ENCODE measurements around the gene ZSCAN21.

DNA sequence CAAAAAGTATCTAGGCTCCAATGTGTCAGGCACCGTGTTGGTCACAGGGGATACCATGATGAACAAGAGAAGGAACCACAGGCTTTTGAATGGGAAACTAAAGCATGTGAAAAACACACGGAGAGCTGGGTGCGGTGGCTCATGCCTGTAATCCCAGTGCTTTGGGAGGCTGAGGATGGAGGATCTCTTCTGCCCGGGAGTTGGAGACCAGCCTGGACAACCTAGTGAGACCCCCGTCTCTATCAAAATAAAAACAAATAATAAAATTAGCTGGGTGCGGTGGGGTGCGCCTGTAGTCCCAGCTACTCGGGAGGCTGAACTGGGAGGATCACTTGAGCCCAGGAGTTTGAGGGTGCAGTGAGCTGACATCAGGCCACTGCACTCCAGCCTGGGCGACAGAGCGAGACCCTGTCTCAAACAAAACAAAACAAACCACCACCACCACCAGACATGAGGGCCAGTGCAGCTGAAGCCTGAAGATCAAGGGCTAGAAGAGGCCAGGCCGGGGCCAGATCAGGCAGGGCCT, 38.6 kb downstream of the ZSCAN21 start:
- no peak for TF ChIP-seq POLR2A (IDR thresholded peaks at IDR 0.05; ENCODE audit: low read length)
- no peak for TF ChIP-seq GATA1 (IDR thresholded peaks at IDR 0.05; ENCODE audit: low read depth, low read length)
